Keratinocyte (primary cell): ENCODE results near the gene ATP5MC3. TPM values are rescaled to one million over a fixed set of nuclear protein-coding genes. Genes with fewer than 3 reads are reported as not detected.
A peak's percentile ranks its signal among the peaks of the same experiment; 100 is the strongest.

Experiments
- DNase-seq: peaks from one replicate; pipeline ENCODE4 v3.0.0-alpha.2; 2011; ENCODE audit warnings: low read depth, missing footprints, low spot score
- FAIRE-seq: peaks from 2 replicates; lab custom pipeline; 2011; peaks lifted over from hg19 to GRCh38; lab: Jason Lieb, UNC
- H2AFZ ChIP-seq: 2 replicates; pipeline ENCODE4 v1.6.0; 2012; ENCODE audit warnings: low read length, control low read depth, inconsistent platforms; ENCODE audit not compliant: control insufficient read depth
- H3K27ac ChIP-seq: 2 replicates; pipeline ENCODE4 v1.5.1; 2011; ENCODE audit warnings: low read length; ENCODE audit not compliant: control insufficient read depth, insufficient read depth
- H3K27me3 ChIP-seq: 3 replicates; pipeline ENCODE4 v1.6.0; 2011; ENCODE audit warnings: low read length; ENCODE audit not compliant: control insufficient read depth, insufficient read depth; ENCODE audit errors: extremely low read depth
- H3K36me3 ChIP-seq, 2 experiments: 2 replicates in 1 of 2; 3 replicates in 1 of 2; pipeline ENCODE4 v1.5.1; 2011; ENCODE audit warnings: low read length in 2 of 2, mild to moderate bottlenecking in 1 of 2; ENCODE audit not compliant: control insufficient read depth in 2 of 2, insufficient read depth in 2 of 2; ENCODE audit errors: extremely low read depth in 1 of 2
- H3K4me1 ChIP-seq: 3 replicates; pipeline ENCODE4 v1.5.1; 2011; ENCODE audit warnings: low read length; ENCODE audit not compliant: control insufficient read depth, insufficient read depth; ENCODE audit errors: extremely low read depth
- H3K4me2 ChIP-seq: 3 replicates; pipeline ENCODE4 v1.6.0; 2011; ENCODE audit warnings: low read depth, low read length; ENCODE audit not compliant: control insufficient read depth, insufficient read depth; ENCODE audit errors: extremely low read depth
- H3K4me3 ChIP-seq, 3 experiments: fragments of 200-600 bp in 1 of 3; sonication (generic) in 1 of 3; 2 replicates in 2 of 3; 3 replicates in 1 of 3; pipeline ENCODE4 v1.5.1; 2011 to 2016; ENCODE audit warnings: low read length in 3 of 3, mild to moderate bottlenecking in 3 of 3, control low read depth in 2 of 3, inconsistent platforms in 1 of 3, low read depth in 1 of 3, mixed read lengths in 1 of 3, mixed run types in 1 of 3, moderate library complexity in 1 of 3; ENCODE audit not compliant: control insufficient read depth in 2 of 3, insufficient read depth in 2 of 3; ENCODE audit errors: extremely low read depth in 1 of 3
- H3K79me2 ChIP-seq: 2 replicates; pipeline ENCODE4 v1.6.0; 2012; ENCODE audit warnings: low read length; ENCODE audit not compliant: control insufficient read depth, insufficient read depth
- H3K9ac ChIP-seq: 3 replicates; pipeline ENCODE4 v1.6.0; 2011; ENCODE audit warnings: low read length; ENCODE audit not compliant: control insufficient read depth, insufficient read depth; ENCODE audit errors: extremely low read depth
- H3K9me1 ChIP-seq: 3 replicates; pipeline ENCODE4 v1.6.0; 2011; ENCODE audit warnings: low read length; ENCODE audit not compliant: control insufficient read depth, insufficient read depth; ENCODE audit errors: extremely low read depth
- H3K9me3 ChIP-seq: 2 replicates; pipeline ENCODE4 v1.5.1; 2012; ENCODE audit warnings: low read depth, low read length; ENCODE audit not compliant: control insufficient read depth
- H4K20me1 ChIP-seq: 3 replicates; pipeline ENCODE4 v1.6.0; 2011; ENCODE audit warnings: low read length; ENCODE audit not compliant: control insufficient read depth, insufficient read depth; ENCODE audit errors: extremely low read depth
- CTCF ChIP-seq, 3 experiments: IDR thresholded peaks in 1 of 3; conservative IDR thresholded peaks in 1 of 3; optimal IDR thresholded peaks in 1 of 3; 2 replicates in 2 of 3; 3 replicates in 1 of 3; pipeline versions ENCODE3 to v1.5.1; 2011; ENCODE audit warnings: low read length in 3 of 3, mild to moderate bottlenecking in 3 of 3, moderate library complexity in 2 of 3, control low read depth in 1 of 3, inconsistent platforms in 1 of 3; ENCODE audit not compliant: insufficient read depth in 2 of 3; ENCODE audit errors: extremely low read depth in 1 of 3
- EZH2 ChIP-seq: IDR thresholded peaks from one replicate; pipeline ENCODE4 v1.6.1; 2012; ENCODE audit warnings: inconsistent platforms, mild to moderate bottlenecking, low read length, moderate library complexity
- dilution Hi-C: fragments of 300-500 bp; cut with MboI; formaldehyde crosslinking; loops from one replicate; pipeline ENCODE4 v1.7.0; 2020; ENCODE audit warnings: low sequenced_read_pairs; ENCODE audit not compliant: extremely low pct_ligation_motif_present
- polyA plus RNA-seq, 5 experiments: library from polyadenylated mRNA; depleted of rRNA in 3 of 5; stranded (reverse) in 3 of 5; stranded (forward) in 1 of 5; unstranded in 1 of 5; fragments of >200 nt; gene quantifications; 1 replicate in 1 of 5; 2 replicates in 3 of 5; 3 replicates in 1 of 5; pipeline versions ENCODE4 v1.2.1 to v1.2.3, GENCODE V29; 2011 to 2012; ENCODE audit warnings: missing spikeins in 2 of 5, low read depth in 1 of 5, low replicate concordance in 1 of 5

The ATP5MC3 gene
- polyA plus RNA-seq, 1 donor (not counting 4 experiments of a cell fraction or from before 2014, with no cell fraction given) = 933 TPM

DNA sequence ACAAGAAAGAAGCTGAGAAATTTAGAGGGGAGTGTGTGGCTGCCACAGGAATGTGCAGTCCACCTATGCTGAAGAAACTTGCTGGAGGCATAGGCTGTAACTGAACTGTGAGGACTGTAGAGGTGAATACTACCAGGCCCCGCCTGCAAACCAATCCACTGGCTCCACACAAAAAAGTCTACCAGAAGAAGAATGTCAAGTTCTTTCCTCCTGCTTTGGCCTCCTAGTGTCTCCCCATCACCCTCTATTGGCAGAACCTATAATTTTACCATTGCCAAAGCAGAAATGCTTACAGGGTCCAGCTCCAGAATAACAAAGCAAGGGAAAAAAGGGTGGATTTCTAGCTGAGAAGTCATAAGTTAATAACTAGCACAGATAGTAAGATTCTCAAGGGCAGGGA, 5.9 kb upstream of the ATP5MC3 start:
- Histone ChIP-seq H2AFZ (no peak overlapping the region), H3K4me2 (no peak overlapping the region), H3K4me1 (no peaks in the 10 kb centered on the region), H3K27ac (no peak overlapping the region), H4K20me1 (no peaks in the 10 kb centered on the region), H3K4me3 (no peak overlapping the region), H3K27me3 (no peaks in the 10 kb centered on the region), H3K36me3 (no peaks in the 10 kb centered on the region), H3K79me2 (no peaks in the 10 kb centered on the region), H3K9me1 (no peaks in the 10 kb centered on the region), H3K9ac (no peak overlapping the region), H3K9me3 (no peaks in the 10 kb centered on the region)
- dilution Hi-C loops = no loop called here
- TF ChIP-seq CTCF (optimal IDR thresholded peaks at IDR 0.05 in 1 of 3, IDR thresholded peaks at IDR 0.05 in 1 of 3, conservative IDR thresholded peaks at IDR 0.05 in 1 of 3; ENCODE audit: extremely low read depth in 1 of 3, insufficient read depth in 2 of 3, low read length in 3 of 3) (peak in 2 of 3 experiments; percentile 17 to 45), EZH2 (no peak)
- DNase-seq = no peak
- FAIRE-seq = peak; percentile 53

DNA sequence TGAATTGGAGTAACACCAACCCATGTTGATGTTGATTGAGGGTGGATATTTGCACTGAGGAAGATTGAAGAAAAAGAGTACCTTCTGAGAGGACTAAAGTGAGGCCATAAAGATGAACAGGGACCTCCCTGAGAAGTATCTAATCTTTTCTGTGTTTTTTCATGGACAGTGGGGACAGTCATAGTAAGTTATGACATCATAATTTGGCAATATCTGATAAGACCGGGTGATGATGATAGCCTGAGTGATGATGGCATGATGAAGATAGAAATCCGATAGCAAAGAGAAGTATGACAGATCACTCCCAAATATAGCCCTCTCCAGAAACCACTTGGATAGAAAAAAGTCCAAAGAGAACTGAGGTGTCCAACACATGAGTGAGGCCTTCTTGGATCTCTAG, 2.2 kb upstream of the ATP5MC3 start:
- dilution Hi-C loops = no loop called here
- TF ChIP-seq EZH2 (no peak), CTCF (optimal IDR thresholded peaks at IDR 0.05 in 1 of 3, IDR thresholded peaks at IDR 0.05 in 1 of 3, conservative IDR thresholded peaks at IDR 0.05 in 1 of 3; ENCODE audit: extremely low read depth in 1 of 3, insufficient read depth in 2 of 3, low read length in 3 of 3) (no peak)
- H3K27me3 ChIP-seq = no peaks in the 10 kb centered on the region
- no peak overlapping the region for H3K9ac ChIP-seq
- H3K4me2 ChIP-seq = no peak overlapping the region
- H3K4me1 ChIP-seq = peaks cover 7% of the 10 kb centered on the region
- no peak overlapping the region for H3K27ac ChIP-seq
- H4K20me1 ChIP-seq = peaks cover 3% of the 10 kb centered on the region
- H3K36me3 ChIP-seq = peaks cover 6 to 11% of the 10 kb centered on the region in 2 experiments
- H3K9me1 ChIP-seq = no peaks in the 10 kb centered on the region
- H3K4me3 ChIP-seq = no peak overlapping the region
- DNase-seq (no peak), FAIRE-seq (no peak)
- H2AFZ ChIP-seq = no peak overlapping the region
- peaks cover 27% of the 10 kb centered on the region for H3K79me2 ChIP-seq
- H3K9me3 ChIP-seq = no peaks in the 10 kb centered on the region
